HepG2 (cell line): ENCODE measurements around the gene METTL26. TPM values are rescaled to one million over a fixed set of nuclear protein-coding genes. Genes with fewer than 3 reads are reported as not detected.
A peak's percentile ranks its signal among the peaks of the same experiment; 100 is the strongest.

ENCODE experiments used
- DZIP1 ChIP-seq: sonication (generic); formaldehyde crosslinking; IDR thresholded peaks from 2 replicates; pipeline ENCODE4 v1.5.0; 2020; ENCODE audit warnings: mild to moderate bottlenecking, missing genetic modification reagents
- FOXJ3 ChIP-seq: sonication (generic); formaldehyde crosslinking; IDR thresholded peaks from 2 replicates; pipeline ENCODE4 v1.4.0; 2020; ENCODE audit warnings: missing genetic modification reagents, mild to moderate bottlenecking, borderline replicate concordance
- GLMP ChIP-seq: sonication (generic); formaldehyde crosslinking; IDR thresholded peaks from 2 replicates; pipeline ENCODE4 v1.9.0; 2021; ENCODE audit warnings: missing genetic modification reagents, mild to moderate bottlenecking, borderline replicate concordance
- IKZF5 ChIP-seq: IDR thresholded peaks from 2 replicates; pipeline ENCODE4 v1.6.1; 2018; ENCODE audit warnings: missing genetic modification reagents, mild to moderate bottlenecking, missing compliant biosample characterization
- MIER2 ChIP-seq: IDR thresholded peaks from 2 replicates; pipeline ENCODE4 v1.6.1; 2016; ENCODE audit warnings: missing biosample characterization, missing genetic modification reagents
- MNT ChIP-seq: fragments of 450-650 bp; IDR thresholded peaks from 2 replicates; pipeline ENCODE4 v1.6.1; 2016
- NPAS2 ChIP-seq: sonication (generic); formaldehyde crosslinking; IDR thresholded peaks from 2 replicates; pipeline ENCODE4 v1.8.0; 2022; ENCODE audit warnings: mild to moderate bottlenecking, missing genetic modification reagents, borderline replicate concordance
- NR3C1 ChIP-seq: sonication (generic); formaldehyde crosslinking; IDR thresholded peaks from 2 replicates; pipeline ENCODE4 v1.4.0; 2020; ENCODE audit warnings: missing genetic modification reagents
- PBX3 ChIP-seq: sonication (generic); formaldehyde crosslinking; IDR thresholded peaks from 2 replicates; pipeline ENCODE4 v1.8.1; 2023; ENCODE audit warnings: missing genetic modification reagents, inconsistent platforms, borderline replicate concordance
- POGZ ChIP-seq: sonication (generic); formaldehyde crosslinking; IDR thresholded peaks from 2 replicates; pipeline ENCODE4 v1.4.0; 2020; ENCODE audit warnings: mild to moderate bottlenecking, missing genetic modification reagents
- PTBP1 ChIP-seq: fragments of 200-400 bp; formaldehyde crosslinking; IDR thresholded peaks from 2 replicates; pipeline ENCODE4 v1.6.1; 2018; ENCODE audit warnings: low read length, low read depth; ENCODE audit not compliant: poor library complexity, severe bottlenecking
- RBAK ChIP-seq: sonication (generic); formaldehyde crosslinking; IDR thresholded peaks from 2 replicates; pipeline ENCODE4 v1.5.1; 2020; ENCODE audit warnings: mild to moderate bottlenecking, missing genetic modification reagents
- SRSF9 ChIP-seq: fragments of 200-400 bp; formaldehyde crosslinking; IDR thresholded peaks from 2 replicates; pipeline ENCODE4 v1.6.1; 2018; ENCODE audit warnings: borderline replicate concordance, mild to moderate bottlenecking, low read depth, low read length; ENCODE audit not compliant: insufficient read depth, poor library complexity, severe bottlenecking
- THYN1 ChIP-seq: sonication (generic); formaldehyde crosslinking; IDR thresholded peaks from 2 replicates; pipeline ENCODE4 v1.8.1; 2023; ENCODE audit warnings: low read depth, mild to moderate bottlenecking, moderate library complexity, missing genetic modification reagents, borderline replicate concordance
- TOPORS ChIP-seq: sonication (generic); formaldehyde crosslinking; IDR thresholded peaks from 2 replicates; pipeline ENCODE4 v1.8.0; 2023; ENCODE audit warnings: mild to moderate bottlenecking, missing genetic modification reagents
- ZBTB49 ChIP-seq: sonication (generic); formaldehyde crosslinking; IDR thresholded peaks from 2 replicates; pipeline ENCODE4 v1.4.0; 2020; ENCODE audit warnings: missing genetic modification reagents, borderline replicate concordance
- ZNF543 ChIP-seq: sonication (generic); formaldehyde crosslinking; IDR thresholded peaks from 2 replicates; pipeline ENCODE4 v1.4.0; 2020; ENCODE audit warnings: mild to moderate bottlenecking, missing genetic modification reagents
- ZSCAN12 ChIP-seq: sonication (generic); formaldehyde crosslinking; IDR thresholded peaks from 2 replicates; pipeline ENCODE4 v1.9.0; 2021; ENCODE audit warnings: mild to moderate bottlenecking, missing genetic modification reagents
- polyA plus RNA-seq, 8 experiments: library from polyadenylated mRNA; depleted of rRNA in 3 of 8; stranded (reverse) in 7 of 8; unstranded in 1 of 8; fragments of >200 nt; fragmentation: Illumina TruSeq in 4 of 8; extraction: Trizol in 4 of 8; gene quantifications; 2 replicates each; pipeline versions ENCODE4 v1.2.1 to v1.2.3, GENCODE V29; 2011 to 2016; ENCODE audit warnings: low read depth in 4 of 8, missing spikeins in 1 of 8, mixed read lengths in 1 of 8; ENCODE audit not compliant: insufficient read depth in 1 of 8
- total RNA-seq, 5 experiments: library from RNA; depleted of rRNA; stranded (reverse); fragments of >200 nt; fragmentation: Illumina TruSeq; extraction: Trizol; gene quantifications; 2 replicates each; pipeline ENCODE4 v1.2.3, GENCODE V29; 2016; ENCODE audit warnings: low read depth in 1 of 5

The METTL26 gene
- total and polyA plus RNA-seq, 2 of the 13 experiments (the other 11 are each of a cell fraction or from before 2014, with no cell fraction given): 65.5 to 70.1 TPM

GRCh38 chr16:645852-646678 lies 10.0 kb upstream of the METTL26 start (continued):
- TF ChIP-seq PBX3 (CRISPR knock-in tag) (no peak), IKZF5 (CRISPR knock-in tag) (peak; percentile 48; the same call in 1 of the 2 replicates), MNT (no peak), NR3C1 (CRISPR knock-in tag) (no peak), TOPORS (CRISPR knock-in tag) (no peak), ZSCAN12 (no peak), SRSF9 (no peak), RBAK (CRISPR knock-in tag) (no peak), THYN1 (CRISPR knock-in tag) (no peak), PTBP1 (no peak), DZIP1 (CRISPR knock-in tag) (no peak), FOXJ3 (CRISPR knock-in tag) (no peak), ZBTB49 (CRISPR knock-in tag) (no peak), NPAS2 (CRISPR knock-in tag) (no peak), POGZ (CRISPR knock-in tag) (no peak), MIER2 (CRISPR knock-in tag) (no peak), GLMP (CRISPR knock-in tag) (no peak), ZNF543 (CRISPR knock-in tag) (no peak)
